UCSD-AML1 (cell line): ENCODE results near the gene LPP.

Source experiments
- DNase-seq: peaks from one replicate; lab custom pipeline; 2025; ENCODE audit not compliant: unreplicated experiment; lab: John Stamatoyannopoulos, UW

Gene LPP

DNA sequence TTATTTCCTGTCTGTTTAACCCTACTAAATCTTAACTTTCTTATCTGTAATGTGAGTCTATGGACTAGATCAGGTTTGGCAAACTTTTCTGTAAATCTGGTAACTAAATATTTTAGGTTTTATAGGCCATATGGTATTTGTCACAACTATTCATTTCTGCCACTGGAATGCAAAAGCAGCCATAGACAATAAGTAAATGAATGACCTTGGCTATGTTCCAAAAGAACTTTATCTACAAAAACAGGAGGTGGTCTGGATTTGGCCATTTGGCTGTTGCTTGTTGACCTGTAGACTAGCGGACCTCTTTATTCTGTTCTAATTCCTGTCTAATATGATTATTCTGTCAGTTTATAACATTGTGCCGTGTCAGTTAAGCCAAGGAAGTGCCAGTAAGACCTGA lies 314.2 kb downstream of the LPP start:
- no peak for DNase-seq

DNA sequence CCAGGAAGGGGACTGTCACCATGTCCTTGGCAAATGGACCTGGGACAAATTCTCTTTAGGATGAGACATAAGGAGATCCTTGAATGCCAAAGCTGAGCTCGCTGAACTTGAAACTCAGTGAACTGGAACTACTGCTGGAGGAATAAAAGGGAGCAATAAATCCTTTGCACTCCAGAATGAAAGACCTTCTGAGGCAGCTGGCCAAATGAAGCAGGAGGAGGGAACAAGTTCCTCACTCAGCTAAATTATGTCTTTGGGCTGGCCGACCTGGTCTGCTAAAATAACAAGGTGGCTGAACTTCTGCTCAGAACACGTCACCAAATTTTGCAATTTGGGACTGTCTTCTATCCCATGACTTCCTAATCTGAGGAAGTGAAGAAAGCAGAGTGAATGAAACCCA lies 314.7 kb downstream of the LPP start:
- no peak for DNase-seq

DNA sequence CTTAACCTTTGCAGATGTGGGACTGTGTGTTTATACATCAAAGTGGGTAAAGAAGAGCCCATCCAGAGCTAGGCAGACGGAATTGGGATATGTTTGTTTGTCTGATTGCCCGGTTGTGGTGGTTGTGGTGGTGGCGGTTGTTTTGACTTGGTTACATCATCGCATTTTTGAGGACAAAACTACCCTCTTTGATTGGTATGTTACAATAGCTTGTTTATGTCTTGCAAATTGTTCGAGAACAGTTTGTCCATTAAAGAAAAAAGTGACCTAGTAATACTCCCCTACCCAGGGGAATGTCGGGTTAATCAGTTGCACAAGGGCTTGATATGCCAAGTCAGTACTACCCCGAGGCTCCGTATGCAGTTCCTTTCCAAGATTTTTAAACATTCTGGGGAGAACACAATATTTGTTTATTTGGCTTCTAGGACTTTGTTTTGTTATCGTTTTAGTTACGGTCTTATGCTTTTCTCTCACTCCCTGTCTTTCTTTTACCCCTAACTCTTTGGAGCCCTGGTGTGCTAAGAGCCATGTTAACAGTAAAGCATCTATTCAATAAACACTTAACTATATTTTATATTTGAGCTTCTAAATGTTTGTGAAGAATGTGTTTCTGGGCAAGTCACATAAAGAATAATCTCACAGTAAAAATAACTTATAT lies 315.4 kb downstream of the LPP start:
- DNase-seq, result no peak

DNA sequence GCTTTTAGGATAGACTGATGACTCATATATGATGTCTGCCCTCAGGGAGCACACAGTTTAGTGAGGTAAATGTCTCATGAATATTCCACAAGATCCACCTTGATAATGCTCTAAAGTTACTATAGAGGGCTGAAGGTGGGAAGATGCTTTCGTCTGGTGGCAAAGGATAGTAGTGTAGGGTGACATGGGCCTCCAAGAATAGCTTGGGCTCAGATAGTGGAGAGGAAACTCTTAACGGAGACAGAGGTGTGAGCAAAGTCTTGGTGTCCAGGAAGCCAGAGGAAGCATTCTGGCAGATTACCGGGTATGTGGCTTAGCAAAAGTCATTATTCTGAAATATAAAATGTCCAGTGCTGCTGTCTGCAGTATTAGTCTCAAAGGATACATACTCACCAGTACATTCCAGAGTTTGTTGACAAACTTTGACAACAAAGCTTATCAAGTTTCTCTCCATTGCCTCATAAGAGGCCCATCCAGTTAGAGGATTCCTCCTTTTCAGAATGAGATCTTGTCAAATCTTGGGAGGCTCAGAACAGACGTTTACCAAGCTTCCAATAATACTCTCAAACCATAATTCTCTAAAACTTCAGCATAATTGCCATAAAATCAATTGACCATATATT lies 316.7 kb downstream of the LPP start:
- DNase-seq, result no peak

DNA sequence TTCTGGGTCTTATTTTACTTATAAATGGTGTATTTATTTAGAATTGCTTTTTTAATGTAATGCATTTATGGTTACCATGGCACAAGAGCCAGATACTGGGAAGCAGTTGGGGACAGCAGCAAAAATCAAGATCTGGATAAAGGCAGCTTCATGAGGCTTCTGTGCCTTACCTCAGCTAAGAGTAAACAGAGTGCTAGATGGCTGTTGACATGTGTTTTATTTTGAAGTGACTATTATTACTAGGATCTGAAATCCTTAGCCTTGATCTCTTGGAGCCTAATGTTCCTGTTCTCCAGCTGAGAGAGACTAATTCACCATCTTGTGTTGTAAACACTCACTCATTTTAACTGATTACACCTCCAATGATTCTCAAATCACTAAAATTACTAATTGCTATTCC lies 317.8 kb downstream of the LPP start:
- DNase-seq, result no peak

DNA sequence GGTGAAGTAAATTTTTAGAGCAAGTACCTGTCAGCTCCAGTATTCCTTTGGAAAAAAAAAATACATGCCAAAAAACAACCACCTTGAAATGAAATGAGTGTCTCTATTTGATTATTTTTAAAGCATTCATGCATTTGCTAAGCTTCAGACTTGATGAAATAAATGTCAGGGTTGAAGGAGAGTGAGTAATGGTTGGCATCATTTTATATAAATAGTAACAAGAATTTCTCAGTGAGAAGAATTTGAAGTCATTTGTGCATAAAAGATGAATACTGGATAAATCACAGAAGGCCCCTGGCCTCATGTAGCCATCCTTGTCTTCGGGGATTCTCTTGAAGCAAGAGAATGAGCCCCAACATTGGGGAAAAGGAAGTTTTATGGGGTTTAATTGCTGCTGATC lies 318.4 kb downstream of the LPP start:
- no peak for DNase-seq

DNA sequence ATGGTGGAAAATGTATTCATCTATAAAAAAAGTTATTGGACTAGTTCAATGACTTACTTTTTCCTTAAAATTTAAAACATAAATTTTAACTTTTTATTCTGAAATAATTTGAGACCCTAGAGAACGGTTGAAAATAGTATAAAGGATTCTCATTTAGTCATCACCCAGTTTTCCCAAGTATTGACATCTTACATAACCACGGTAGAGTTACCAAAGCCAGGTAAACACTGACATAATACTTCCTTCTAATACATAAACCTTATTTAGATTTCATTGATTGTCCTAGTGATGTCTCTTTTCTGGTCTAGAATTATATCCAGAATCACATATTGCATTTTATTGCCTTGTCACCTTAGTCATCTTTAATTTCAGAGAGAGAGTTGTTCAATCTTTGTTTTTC lies 319.1 kb downstream of the LPP start:
- DNase-seq, result no peak

DNA sequence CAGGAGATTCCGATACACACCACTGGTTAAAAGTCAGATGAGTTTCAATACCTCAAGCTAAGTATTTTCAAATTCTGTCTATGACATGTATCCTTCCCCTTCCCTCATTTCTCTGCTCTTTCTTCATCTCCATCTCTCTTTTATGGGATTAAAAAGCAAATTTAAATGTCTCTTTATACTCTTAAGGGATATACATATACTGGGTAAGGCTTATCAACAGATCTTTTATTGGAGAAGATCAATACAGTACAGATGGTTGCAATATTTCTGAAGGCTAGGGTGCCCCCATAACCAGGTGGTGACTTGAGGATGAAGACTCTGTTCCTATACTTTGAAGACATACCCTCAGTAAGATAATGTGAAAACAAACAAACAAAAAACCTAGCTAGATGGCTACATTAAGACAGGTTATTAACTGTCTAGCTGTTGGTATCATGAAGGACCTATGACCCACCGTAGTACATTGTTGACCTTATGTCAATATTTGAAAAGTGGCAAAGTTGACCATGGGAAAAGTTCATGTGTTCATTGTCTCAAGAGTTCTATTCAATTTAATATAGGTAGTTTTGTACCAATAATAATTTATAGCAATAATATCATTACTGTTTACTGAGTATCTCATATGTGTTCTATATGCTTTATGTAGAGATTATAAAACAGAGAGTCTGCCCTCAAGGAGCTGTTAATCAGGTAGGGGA lies 319.8 kb downstream of the LPP start:
- DNase-seq, result no peak

DNA sequence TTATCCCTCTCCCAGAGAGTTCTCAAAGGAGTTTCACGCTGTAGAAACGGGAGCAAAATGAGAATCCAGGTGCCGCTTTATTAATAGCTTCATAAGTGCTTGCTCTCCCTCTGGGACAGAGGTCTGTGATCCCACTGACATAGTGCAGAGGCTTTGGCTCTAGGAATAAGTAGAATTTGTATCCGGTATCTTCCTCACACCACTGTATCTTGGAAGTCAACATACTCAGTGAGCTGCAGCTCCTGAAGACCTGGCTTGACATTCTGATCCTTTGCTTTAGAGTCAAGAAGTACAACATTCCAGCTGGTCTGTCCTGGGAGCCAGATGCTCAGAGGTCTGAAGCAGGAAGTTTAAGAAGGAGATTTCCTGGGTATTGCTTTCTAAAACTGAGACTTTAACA lies 323.0 kb downstream of the LPP start:
- DNase-seq, result no peak

DNA sequence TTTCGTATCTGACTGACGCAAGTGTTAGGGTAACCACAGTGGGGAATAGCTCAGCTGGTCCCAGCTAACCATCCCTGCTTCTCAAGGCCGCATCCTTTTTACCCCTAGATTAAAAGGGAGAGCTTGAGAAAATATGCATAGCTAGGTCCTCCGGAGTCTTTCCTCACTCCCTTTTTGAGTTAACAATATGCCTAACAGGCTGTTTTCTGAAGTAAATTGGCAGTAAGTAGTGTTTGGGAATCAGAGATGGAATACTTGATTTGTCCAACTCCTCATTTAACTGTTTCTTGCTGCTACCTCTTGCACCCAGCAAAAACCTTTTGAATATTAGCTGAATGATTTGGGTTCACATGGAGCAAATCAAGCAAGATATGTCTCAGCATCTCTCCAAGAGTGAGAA lies 326.1 kb downstream of the LPP start:
- DNase-seq, result no peak

DNA sequence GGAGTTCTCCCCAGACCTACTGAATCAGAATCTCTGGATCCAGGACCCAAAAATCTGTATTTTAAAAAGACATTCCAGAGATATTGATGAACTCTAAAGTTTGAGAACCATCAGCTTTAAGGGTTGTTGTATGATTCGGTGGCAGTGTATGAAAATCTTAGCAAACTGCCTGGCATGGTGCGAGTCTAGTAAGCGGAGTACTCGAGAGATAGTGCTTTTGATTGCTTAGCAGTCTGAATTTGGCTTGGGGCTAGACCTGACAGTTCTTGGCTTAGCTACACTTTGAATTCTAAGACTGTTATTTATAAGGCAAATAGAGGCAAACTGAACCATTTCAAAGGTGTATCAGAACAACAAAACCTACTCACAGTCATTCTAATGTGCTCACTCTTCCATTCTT lies 329.0 kb downstream of the LPP start:
- no peak for DNase-seq

DNA sequence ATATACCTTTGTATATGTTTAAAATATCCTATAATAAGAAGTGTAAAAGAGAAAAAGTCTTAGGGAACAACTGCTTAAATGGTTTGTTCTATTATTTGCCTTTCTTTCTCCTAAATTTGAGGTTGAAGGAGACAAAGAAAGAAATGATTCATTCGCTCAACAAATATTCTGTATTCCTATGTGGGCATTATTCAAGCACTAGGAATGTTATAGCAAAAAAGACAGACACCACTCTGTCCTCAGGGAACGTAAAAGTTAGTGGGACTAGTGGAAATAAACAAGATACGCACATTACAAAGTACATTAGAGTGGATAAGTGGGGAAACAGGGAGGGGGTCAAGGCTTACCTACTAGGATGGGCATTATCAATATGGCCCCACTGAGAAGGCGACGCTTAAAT lies 332.2 kb downstream of the LPP start:
- no peak for DNase-seq

DNA sequence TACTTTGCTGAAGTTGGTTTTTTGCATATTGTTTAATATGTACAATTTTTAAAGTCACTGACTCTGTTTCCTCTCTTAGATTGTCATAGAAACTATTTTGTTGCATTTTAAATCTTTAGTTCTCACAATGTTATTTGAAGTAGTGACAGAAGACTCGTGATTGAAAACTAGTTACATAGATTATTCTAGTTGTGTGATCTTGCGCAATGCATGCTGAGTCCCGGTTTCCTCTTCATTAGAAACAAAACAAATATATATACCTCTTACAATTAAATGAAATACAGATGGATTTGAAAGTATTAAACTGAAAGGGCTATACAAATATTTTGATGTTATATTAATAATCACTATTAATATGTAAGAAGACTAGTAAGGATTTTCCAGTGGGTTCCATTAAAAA lies 333.0 kb downstream of the LPP start:
- DNase-seq, result no peak

DNA sequence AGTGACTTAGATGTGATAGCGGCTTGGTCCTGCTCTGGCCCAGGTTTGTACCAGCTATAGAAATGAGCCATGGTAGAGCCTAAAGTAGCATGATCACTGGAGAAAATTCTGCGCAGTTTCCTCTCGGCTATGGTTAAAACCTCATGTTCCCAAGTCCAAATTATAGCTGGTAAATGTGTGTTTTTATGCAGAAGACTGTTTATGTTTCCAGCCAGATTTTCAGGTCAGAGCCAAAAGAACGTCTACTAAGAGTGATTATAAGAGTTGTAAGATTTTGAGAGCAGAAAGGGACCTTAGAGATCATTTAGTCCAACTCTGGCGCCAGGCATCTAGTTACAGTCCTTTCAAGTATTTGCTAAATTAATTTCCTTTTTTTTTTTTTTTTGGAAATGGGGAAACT lies 333.7 kb downstream of the LPP start:
- DNase-seq, result no peak

DNA sequence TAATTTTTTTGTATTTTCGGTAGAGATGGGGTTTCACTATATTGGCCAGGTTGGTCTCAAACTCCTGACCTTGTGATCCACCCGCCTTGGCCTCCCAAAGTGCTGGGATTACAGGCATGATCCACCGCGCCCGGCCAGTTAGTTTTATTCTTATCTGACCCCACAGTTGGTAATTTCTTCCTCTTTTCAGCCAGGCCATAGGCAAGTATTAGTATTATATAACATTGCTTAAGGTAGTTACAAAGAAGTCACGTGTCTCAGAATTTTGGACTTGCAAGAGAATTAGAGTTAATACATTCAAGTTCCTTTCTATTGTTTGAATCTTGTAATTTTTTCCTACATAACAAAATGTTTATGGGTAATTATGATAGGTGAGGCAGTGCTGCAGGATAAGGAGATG lies 334.8 kb downstream of the LPP start:
- DNase-seq, result no peak

DNA sequence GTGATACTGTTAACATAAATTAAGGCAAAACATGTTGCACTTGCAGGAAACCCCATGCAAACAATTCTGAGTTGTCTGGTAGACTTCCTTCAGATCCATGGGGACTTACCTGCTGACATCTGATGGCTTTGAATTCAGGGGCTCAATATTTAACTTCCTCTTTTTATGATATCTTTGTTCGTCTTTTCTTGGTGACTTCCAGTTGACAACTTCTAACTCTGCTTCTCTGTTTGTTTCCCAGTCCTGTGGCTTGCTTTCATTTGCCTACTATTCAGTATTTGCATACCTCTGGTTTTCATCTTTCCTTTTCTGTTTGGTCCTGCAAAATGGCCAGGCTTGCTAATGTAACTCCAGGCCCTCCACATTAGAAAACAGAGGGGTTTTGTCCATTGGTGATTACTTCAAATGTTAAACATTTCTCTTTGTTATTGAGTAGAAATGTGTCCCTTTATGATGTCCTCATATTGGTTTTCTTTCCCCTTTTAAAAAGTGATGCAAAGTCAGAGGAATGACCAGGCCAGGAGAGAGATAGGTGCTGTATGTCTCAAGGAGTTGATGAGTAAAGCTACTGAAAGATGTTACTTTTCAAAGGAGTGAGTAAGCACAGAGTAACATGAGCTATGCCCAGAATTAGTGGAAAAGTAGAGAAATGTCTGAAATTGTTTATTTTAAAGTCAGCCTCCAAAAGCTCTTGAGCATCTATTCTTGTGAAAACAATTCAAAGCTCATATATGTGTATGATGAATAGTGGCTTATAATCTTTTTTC lies 335.9 kb downstream of the LPP start:
- DNase-seq, result no peak

DNA sequence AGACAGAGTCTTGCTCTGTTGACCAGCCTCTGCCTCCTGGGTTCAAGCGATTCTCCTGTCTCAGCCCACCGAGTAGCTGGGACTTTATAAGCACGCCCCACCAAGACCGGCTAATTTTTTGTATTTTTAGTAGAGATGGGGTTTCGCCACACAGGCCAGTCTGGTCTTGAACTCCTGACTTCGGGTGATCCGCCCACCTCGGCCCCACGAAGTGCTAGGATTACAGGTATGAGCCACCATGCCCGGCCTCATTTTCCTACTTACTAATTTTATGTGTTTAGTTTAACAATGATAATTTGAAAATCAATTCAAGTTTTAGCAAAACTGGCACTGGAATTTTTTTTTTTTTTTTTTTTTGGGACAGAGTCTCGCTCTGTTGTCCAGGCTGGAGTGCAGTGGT lies 336.5 kb downstream of the LPP start:
- no peak for DNase-seq

DNA sequence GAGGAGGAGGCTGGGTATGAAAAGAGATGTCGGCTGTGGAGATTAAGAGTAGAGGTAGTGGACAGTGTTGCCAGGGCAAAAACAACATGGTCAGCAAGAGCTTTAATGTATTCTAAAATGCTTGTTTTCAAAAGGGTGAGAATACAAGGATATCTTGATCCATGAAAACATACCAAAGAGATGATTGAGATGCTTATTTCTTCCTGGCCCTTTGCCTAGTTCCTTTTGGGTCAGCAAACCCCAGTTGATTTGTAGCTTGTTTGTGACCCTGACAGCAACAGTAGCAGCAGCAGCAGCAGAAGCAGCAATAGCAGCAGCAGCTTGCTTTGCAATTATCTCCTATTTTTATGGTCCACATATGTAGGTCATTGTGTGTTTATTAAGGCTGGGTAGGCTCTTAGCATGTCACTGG lies 337.3 kb downstream of the LPP start:
- no peak for DNase-seq

DNA sequence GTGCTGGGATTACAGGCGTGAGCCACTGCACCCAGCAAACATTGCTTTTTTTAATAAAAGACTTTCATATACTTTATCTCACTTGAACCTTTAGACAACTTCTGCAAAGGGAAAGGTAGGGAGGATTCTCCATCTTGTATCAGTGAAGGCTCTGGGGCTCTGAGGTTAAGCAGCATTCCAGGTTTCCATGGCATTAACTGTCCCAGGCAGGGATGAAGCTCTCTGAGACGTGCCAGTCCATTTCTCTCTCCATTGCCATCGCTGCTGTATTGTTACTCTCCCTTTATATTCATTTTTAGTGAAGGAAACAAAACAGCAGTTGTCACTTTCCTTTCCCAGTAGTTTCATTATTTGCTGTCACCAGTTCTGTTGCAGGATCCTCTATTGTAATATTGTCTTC lies 342.4 kb downstream of the LPP start:
- no peak for DNase-seq

DNA sequence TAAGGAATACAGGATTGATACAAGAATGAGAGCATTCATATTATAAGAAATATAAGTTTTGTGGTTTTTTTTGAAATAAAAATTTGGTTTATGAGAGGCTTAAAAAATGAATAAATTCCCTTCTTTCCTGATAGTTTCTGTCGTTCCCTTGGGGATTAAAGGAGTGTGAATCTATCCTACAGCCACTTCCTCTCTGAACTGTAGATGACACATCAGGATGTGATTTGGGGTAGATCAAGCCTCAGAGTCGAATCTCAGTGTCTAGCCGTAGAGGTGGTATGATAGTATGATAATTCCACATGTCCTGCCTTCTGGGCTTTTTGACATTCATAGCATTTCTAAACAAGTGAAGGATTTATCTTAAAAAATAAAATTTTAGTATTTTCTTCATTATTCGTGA lies 343.1 kb downstream of the LPP start:
- no peak for DNase-seq

DNA sequence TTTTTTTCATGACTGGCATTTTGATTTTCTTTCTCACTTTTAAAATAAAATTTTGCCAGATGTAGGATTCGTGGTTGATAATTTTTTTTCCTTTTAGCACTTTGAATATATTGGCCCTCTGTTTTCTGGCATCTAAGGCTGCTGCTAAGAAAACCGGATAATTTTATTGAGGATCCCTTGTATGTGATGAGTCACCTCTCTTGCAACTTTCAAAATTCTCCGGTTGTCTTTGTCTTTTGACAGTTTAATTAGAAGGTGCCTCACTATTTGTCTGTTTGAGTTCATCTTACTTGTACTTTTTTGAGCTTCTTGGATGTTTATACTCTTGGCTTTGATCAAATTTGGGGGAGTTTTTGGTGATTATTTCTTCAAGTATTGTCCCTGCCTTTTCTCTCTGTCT lies 349.7 kb downstream of the LPP start:
- no peak for DNase-seq

DNA sequence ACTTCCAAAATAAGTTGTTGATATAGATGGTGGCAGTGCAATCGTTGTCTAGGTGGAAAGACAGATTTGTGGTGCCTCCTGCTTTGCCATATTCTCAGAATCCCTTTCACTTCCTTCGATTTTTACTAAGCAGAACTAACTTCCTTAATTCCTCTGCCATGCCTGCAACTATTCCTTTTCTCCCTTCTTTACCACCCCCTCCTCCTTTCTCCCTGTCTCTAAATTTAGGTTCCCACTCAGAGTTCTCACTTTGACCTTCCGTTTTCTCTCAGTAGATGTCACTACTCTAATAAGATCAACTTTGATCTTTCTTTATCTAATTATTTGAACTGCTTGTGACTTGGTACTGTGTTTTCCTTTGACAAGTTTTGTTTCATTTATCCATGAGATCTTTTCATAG lies 351.2 kb downstream of the LPP start:
- no peak for DNase-seq
